ENCODE data around the gene GPR176.
A peak's percentile ranks its signal among the peaks of the same experiment; 100 is the strongest.

GPR176 gene

GRCh38 chr15:39888243-39888642 lies 31.8 kb downstream of the GPR176 start:
- DNase-seq, result no peak

GRCh38 chr15:39887832-39888231 lies 32.2 kb downstream of the GPR176 start:
- DNase-seq, result no peak

GRCh38 chr15:39887211-39887610 lies 32.9 kb downstream of the GPR176 start:
- DNase-seq, result no peak

GRCh38 chr15:39886418-39886817 lies 33.6 kb downstream of the GPR176 start:
- no peak for DNase-seq

GRCh38 chr15:39885099-39885777 lies 34.8 kb downstream of the GPR176 start:
- DNase-seq, result no peak

GRCh38 chr15:39884351-39884750 lies 35.7 kb downstream of the GPR176 start:
- no peak for DNase-seq

- DNase-seq, result no peak
Measured at GRCh38 chr15:39882602-39883001, 37.5 kb downstream of the GPR176 start.

- no peak for DNase-seq
Measured at GRCh38 chr15:39881790-39882189, 38.3 kb downstream of the GPR176 start.

GRCh38 chr15:39880718-39881387 lies 39.2 kb downstream of the GPR176 start:
- DNase-seq, result no peak

- no peak for DNase-seq
Measured at GRCh38 chr15:39878406-39878785, 41.7 kb downstream of the GPR176 start.

- DNase-seq, result peak; percentile 12
Measured at GRCh38 chr15:39874890-39875549, 45.0 kb downstream of the GPR176 start.

GRCh38 chr15:39873978-39874377 lies 46.1 kb downstream of the GPR176 start:
- no peak for DNase-seq

GRCh38 chr15:39870537-39870936 lies 49.5 kb downstream of the GPR176 start:
- no peak for DNase-seq

GRCh38 chr15:39869858-39870515 lies 50.1 kb downstream of the GPR176 start:
- no peak for DNase-seq

- no peak for DNase-seq
Measured at GRCh38 chr15:39869254-39869653, 50.8 kb downstream of the GPR176 start.

- DNase-seq, result no peak
Measured at GRCh38 chr15:39868396-39868795, 51.7 kb downstream of the GPR176 start.

- DNase-seq, result no peak
Measured at GRCh38 chr15:39864116-39864515, 56.0 kb downstream of the GPR176 start.

GRCh38 chr15:39860871-39861270 lies 59.2 kb downstream of the GPR176 start:
- DNase-seq, result no peak

GRCh38 chr15:39860200-39860599 lies 59.9 kb downstream of the GPR176 start:
- DNase-seq, result no peak

- no peak for DNase-seq
Measured at GRCh38 chr15:39859636-39860035, 60.4 kb downstream of the GPR176 start.

- DNase-seq, result no peak
Measured at GRCh38 chr15:39857132-39857531, 62.9 kb downstream of the GPR176 start.

GRCh38 chr15:39856357-39856756 lies 63.7 kb downstream of the GPR176 start:
- DNase-seq, result no peak

GRCh38 chr15:39855400-39855799 lies 64.7 kb downstream of the GPR176 start:
- DNase-seq, result no peak

- no peak for DNase-seq
Measured at GRCh38 chr15:39854161-39854560, 65.9 kb downstream of the GPR176 start.
